Non-pigmented ciliary epithelial cell (primary cell): ENCODE data around the gene FBXL4.

ENCODE experiments used
- DNase-seq: peaks from one replicate; pipeline ENCODE4 v3.0.0-alpha.2; 2010; ENCODE audit warnings: low read depth

FBXL4 gene

GRCh38 chr6:98838975-98839374 lies 108.8 kb downstream of the FBXL4 start:
- DNase-seq: no peak

- no peak for DNase-seq
These were observed 109.7 kb downstream of the FBXL4 start for GRCh38 chr6:98838032-98838431.

- no peak for DNase-seq
These were observed 110.5 kb downstream of the FBXL4 start for GRCh38 chr6:98836962-98837944.

GRCh38 chr6:98836025-98836961 lies 111.5 kb downstream of the FBXL4 start:
- DNase-seq: no peak

- no peak for DNase-seq
These were observed 112.4 kb downstream of the FBXL4 start for GRCh38 chr6:98835149-98836024.

GRCh38 chr6:98834060-98835031 lies 113.4 kb downstream of the FBXL4 start, which contains the start of gene POU3F2:
TSS of gene POU3F2 (plus strand) at chr6:98834574. CDS start at chr6:98834874, 300 bp downstream.
- peak; percentile 44 for DNase-seq

GRCh38 chr6:98833307-98834059 lies 114.3 kb downstream of the FBXL4 start:
- DNase-seq: no peak

- no peak for DNase-seq
These were observed 114.8 kb downstream of the FBXL4 start for GRCh38 chr6:98833057-98833306.

- no peak for DNase-seq
These were observed 115.3 kb downstream of the FBXL4 start for GRCh38 chr6:98832284-98833056.

- DNase-seq: no peak
These were observed 115.8 kb downstream of the FBXL4 start for GRCh38 chr6:98831959-98832283.

- DNase-seq: no peak
These were observed 116.4 kb downstream of the FBXL4 start for GRCh38 chr6:98831057-98831958.

GRCh38 chr6:98830146-98830545 lies 117.6 kb downstream of the FBXL4 start:
- DNase-seq: no peak

GRCh38 chr6:98828941-98829411 lies 118.8 kb downstream of the FBXL4 start:
- DNase-seq: no peak

- no peak for DNase-seq
These were observed 119.4 kb downstream of the FBXL4 start for GRCh38 chr6:98828211-98828788.

- no peak for DNase-seq
These were observed 120.2 kb downstream of the FBXL4 start for GRCh38 chr6:98827295-98828159.

- DNase-seq: no peak
These were observed 122.0 kb downstream of the FBXL4 start for GRCh38 chr6:98825600-98826230.
